D341Med (cell line): ENCODE data around the gene SOX5.
A peak's percentile ranks its signal among the peaks of the same experiment; 100 is the strongest.

Experiments used
- DNase-seq: peaks from one replicate; pipeline ENCODE4 v3.0.0; 2012; ENCODE audit warnings: low spot score

The SOX5 gene

DNA sequence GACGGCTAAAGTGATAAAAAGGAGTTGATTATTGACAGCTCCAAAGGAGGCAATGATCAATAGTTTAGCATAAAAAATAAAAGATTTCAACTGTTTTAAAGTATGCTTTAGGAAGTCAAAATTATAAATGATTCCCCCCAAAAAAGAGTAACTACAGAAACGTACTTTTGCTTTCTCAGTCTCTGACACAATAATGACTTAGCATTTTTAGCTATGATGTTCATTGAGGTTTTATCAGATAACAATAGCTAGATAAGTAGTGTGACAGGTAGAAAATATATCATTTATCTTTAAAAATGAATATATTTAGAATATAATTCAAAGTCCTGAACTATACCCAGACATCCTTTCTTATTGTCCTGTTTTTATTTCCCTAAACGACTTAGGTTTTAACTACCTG, 352.9 kb downstream of the SOX5 start:
- no peak for DNase-seq

- DNase-seq, result no peak
These were observed 361.5 kb downstream of the SOX5 start for GRCh38 chr12:23587833-23588559.

- no peak for DNase-seq
These were observed 363.7 kb downstream of the SOX5 start for GRCh38 chr12:23585782-23586163.

DNA sequence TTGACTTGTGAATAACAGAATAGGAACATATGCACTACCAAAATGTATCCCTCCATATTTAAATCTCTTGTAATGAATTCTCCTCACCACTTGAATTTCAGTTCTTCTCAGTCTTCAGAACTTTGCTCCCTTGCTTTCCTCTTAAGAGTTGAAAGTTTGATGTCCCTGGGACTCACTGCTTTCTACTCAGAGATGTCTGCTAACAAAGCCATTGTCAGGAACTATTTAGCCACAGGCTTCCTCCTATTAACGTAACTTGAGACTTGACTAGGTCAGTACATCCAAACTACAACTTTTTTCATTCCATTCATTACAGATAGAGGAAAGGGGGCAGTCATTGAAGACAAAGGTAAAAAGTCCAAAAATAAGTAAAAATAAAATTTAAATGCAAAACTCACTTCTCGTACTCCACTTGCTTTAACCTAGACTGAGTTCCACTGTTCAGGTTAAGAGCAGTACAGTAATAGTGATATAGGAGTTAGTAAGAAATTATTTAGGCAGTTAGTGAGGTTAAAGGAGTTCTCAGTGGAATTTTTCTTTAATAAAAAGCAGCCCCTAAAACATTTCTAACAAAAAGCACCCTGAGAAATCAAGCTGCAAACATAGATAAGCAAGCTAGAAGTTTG, 364.2 kb downstream of the SOX5 start:
- no peak for DNase-seq

GRCh38 chr12:23581913-23582312, 367.6 kb downstream of the SOX5 start:
- DNase-seq, result peak; percentile 50

- no peak for DNase-seq
These were observed 370.2 kb downstream of the SOX5 start for GRCh38 chr12:23579257-23579656.

DNA sequence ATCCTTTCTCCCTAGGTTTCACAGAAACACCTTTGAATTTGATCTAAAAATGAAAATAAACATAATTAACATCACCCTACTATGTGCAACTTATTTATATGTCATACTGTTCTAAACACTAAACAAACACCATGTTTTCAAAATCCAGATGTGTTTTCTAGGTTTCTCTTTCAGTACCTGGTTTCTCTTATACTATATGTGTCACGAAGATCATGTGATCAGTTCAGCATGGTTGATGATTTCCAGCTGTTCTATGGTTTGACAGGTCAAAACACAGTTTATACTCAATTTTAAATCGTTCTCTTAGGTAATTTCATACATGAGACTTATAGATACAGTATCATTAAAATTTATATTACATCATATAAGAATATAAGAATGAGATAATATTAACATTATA, 373.1 kb downstream of the SOX5 start:
- DNase-seq, result no peak

DNA sequence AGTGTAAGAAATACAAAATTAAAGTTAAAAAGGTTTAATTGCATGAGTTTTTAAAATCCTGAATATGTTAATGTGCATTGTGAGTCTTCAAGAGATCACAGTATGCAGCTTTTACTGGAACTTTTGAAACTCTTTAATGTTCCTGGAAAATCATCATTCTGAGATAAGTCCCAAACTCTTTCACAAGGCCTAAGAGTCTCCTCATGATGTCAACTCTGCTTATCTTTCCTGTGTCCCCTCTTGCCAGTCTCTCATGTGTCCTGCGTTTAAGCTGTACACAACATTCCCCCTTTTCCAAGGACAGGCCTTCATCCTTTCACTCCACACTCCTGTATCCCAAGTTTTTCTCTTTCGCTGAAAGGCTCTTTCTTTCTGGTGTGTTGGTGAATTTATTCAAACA, 380.1 kb downstream of the SOX5 start:
- no peak for DNase-seq

GRCh38 chr12:23566133-23566532, 383.3 kb downstream of the SOX5 start:
- DNase-seq, result no peak

DNA sequence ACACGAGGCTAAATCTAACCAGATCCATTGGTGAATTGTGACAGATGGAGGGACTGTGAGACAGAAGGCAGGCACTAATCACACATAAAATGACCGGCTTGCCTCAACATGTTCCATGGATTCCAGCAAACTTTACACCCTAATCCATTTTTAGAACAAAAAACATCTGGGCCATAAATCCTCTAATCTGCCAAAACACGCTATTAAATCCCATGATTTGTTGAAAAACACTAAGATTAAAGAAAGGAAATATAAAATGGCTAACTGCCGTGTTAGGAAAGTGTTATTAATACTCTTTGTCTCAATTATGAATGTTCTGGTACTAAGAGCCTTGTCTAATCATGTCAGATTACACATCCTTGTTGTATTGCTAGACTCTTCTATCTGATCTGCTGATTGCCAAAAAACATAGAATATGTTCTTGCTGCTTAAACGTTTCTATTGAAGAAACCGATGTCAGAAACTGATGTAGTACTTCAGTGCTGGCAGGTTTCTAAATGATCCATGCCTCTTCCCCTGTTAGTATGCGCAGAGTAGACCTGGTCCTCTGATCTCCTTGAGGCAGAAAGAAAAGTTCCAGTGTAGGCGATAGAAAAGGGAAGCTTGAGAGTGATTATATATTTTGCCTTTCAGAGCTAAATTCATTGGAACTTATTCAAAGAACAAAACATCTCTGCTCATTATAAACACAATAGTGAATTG, 384.9 kb downstream of the SOX5 start:
- peak; percentile 59 for DNase-seq

GRCh38 chr12:23561364-23562345, 387.8 kb downstream of the SOX5 start:
- peak; percentile 48 for DNase-seq

DNA sequence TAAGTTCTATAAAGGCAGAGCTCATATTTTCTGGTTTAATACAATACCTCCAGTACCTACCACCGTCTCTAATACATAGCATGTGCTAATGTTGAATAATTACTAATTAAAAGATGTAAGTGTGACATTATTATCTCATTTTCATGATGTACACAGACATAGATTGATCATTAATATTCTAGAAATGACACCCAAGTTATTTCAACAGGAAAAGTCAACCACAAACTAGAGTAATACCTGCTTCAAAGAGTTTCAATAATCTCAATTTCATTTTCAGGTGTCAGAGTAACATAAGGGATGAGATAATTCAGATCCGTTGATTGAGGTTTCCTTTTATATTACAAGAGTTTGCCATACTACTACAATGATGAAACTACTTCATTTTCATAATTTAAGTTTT, 388.9 kb downstream of the SOX5 start:
- DNase-seq, result no peak

- no peak for DNase-seq
These were observed 390.2 kb downstream of the SOX5 start for GRCh38 chr12:23559268-23559753.

GRCh38 chr12:23556661-23557060, 392.8 kb downstream of the SOX5 start:
- DNase-seq, result no peak

DNA sequence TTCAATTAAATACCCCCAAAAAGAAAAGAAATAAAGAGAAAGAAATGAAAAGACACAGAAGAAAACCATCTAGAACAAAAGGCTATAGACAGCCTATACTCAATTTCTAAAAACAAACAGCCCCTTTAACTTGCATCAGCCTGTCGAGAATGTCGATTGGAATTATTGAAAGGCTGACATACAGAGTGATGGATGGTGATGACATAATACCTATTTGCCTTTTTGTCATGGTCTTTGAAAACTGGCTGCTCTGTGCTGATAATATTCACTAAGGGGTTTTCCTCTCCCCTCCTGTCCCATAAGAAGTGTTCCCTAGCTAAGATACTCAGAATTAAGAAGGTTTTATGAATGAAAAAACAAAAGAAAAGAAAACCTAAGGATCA, 393.7 kb downstream of the SOX5 start:
- no peak for DNase-seq

DNA sequence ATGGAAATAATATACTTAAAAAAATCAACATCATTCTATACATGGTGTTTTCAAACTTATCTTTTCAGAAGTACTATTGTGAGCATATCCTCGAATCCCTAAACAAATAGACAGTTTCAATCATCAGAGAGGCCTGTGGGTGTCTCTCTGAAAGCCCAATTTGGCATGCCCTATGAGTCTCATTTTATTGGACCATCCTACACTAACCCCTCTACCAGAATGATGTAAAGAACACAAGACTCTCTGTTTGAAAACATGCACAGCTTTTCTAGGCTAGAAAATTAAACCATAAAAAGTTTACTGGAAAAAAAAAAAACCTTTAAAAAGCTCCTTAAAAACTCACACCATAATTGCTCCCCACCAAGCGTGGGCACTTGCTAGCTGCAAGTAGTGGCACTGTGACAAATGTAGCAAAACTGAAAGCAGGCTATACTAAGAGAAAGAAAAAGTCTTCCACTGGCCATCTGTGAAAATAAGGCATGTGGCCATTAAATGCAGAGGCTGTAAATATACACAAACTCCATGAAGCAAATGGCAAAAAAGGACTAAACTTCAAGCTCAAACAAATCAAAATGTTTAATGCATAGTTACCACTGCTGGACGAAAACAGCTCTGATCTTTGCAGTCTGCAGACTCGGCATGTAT, 394.2 kb downstream of the SOX5 start:
- DNase-seq, result no peak

GRCh38 chr12:23552417-23552816, 397.1 kb downstream of the SOX5 start:
- no peak for DNase-seq

DNA sequence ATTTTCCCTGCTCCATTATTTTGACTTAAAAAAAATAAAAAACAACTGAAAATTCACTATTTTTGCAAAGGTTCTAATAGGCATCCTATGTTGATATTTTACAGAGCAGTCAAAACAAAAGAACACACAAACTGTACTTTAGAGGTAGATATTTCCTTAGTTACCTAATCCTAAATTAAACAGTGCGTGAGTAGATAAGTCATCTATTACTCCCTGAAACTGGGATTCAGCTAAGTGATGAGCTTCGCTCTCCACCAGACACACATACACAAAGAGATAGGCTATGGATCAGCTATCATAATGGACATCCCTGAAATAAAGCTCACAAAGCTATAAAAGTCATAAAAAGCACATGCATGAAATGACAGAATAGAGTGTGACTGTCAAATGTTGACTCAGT, 398.7 kb downstream of the SOX5 start:
- no peak for DNase-seq

- DNase-seq, result no peak
These were observed 400.7 kb downstream of the SOX5 start for GRCh38 chr12:23548742-23549141.

DNA sequence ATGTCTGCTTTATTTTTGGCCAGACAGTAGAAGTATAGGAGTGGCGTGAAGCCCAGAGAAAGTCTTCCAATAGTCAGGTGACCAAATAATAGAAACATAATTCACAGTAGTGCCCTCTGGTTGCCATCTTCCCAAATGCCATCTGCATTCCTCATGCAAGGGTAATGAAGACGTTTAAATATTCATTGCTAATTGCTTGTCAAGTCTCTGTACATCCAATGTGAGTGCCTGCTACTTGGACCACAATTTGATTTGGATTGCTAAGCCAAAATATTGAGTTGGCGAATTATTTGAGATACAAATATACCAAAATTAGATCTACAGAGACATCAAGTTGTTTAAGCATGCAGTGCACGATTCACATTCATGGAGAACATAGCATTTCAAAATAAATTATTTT, 402.7 kb downstream of the SOX5 start:
- DNase-seq, result no peak

DNA sequence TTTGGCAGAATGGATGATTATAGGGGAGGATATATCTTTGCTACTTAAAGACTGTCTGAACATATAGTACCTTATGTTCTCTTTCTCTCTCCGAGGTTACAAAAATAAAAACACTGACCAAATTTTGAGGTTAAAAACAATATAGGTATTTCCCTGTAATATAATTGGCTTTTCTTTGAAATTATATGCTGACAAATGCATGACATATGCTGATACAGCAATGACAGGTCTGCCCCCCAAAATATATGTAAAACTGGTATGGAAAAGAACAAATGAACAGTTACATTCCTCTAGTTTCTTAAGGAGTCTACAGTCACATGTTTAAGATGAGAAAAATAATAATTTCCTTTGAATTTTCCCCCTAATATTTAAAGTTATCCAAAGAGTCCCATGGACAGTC, 405.7 kb downstream of the SOX5 start:
- no peak for DNase-seq

GRCh38 chr12:23542187-23542586, 407.3 kb downstream of the SOX5 start:
- no peak for DNase-seq
